H9 (cell line): Measurements from ENCODE around the gene C1orf21. TPM values are rescaled to one million over a fixed set of nuclear protein-coding genes. Genes with fewer than 3 reads are reported as not detected.
A peak's percentile ranks its signal among the peaks of the same experiment; 100 is the strongest.

Source experiments
- DNase-seq: peaks from one replicate; pipeline ENCODE4 v3.0.0-alpha.2; 2017
- H2AFZ ChIP-seq: one replicate; pipeline ENCODE4 v1.6.1; 2013; ENCODE audit warnings: mild to moderate bottlenecking, low read length, control low read depth, moderate library complexity
- H2AK5ac ChIP-seq: 2 replicates; pipeline ENCODE4 v1.6.1; 2013; ENCODE audit warnings: low read length, control low read depth, mixed read lengths; ENCODE audit not compliant: insufficient read length
- H2BK120ac ChIP-seq: one replicate; pipeline ENCODE4 v1.6.1; 2013; ENCODE audit warnings: low read depth, mild to moderate bottlenecking, low read length, control low read depth, inconsistent platforms; ENCODE audit not compliant: poor library complexity, severe bottlenecking
- H2BK12ac ChIP-seq: 2 replicates; pipeline ENCODE4 v1.6.1; 2013; ENCODE audit warnings: low read length, control low read depth, mixed read lengths, low read depth; ENCODE audit not compliant: insufficient read length
- H2BK15ac ChIP-seq: 2 replicates; pipeline ENCODE4 v1.6.1; 2013; ENCODE audit warnings: low read depth, low read length, control low read depth
- H2BK20ac ChIP-seq: one replicate; pipeline ENCODE4 v1.6.1; 2013; ENCODE audit warnings: low read depth, mild to moderate bottlenecking, low read length, control low read depth, inconsistent platforms; ENCODE audit not compliant: poor library complexity, severe bottlenecking
- H2BK5ac ChIP-seq: 2 replicates; pipeline ENCODE4 v1.6.1; 2013; ENCODE audit warnings: low read length, control low read depth, mixed read lengths; ENCODE audit not compliant: insufficient read length
- H3K14ac ChIP-seq: 2 replicates; pipeline ENCODE4 v1.6.1; 2013; ENCODE audit warnings: low read length, control low read depth; ENCODE audit not compliant: insufficient read depth
- H3K18ac ChIP-seq: 2 replicates; pipeline ENCODE4 v1.6.1; 2013; ENCODE audit warnings: low read depth, mild to moderate bottlenecking, mixed read lengths, low read length, control low read depth; ENCODE audit not compliant: insufficient read length
- H3K23ac ChIP-seq: 2 replicates; pipeline ENCODE4 v1.6.1; 2013; ENCODE audit warnings: low read length, control low read depth, mixed read lengths, low read depth; ENCODE audit not compliant: insufficient read length
- H3K23me2 ChIP-seq: 2 replicates; pipeline ENCODE4 v1.6.1; 2013; ENCODE audit warnings: low read depth, mild to moderate bottlenecking, mixed read lengths, low read length, control low read depth; ENCODE audit not compliant: insufficient read length, poor library complexity, severe bottlenecking
- H3K27ac ChIP-seq: 2 replicates; pipeline ENCODE4 v1.5.1; 2013; ENCODE audit warnings: low read length, control low read depth, mixed read lengths, low read depth; ENCODE audit not compliant: insufficient read length
- H3K27me3 ChIP-seq: 2 replicates; pipeline ENCODE4 v1.6.1; 2013; ENCODE audit warnings: low read length, control low read depth, inconsistent platforms; ENCODE audit not compliant: insufficient read depth
- H3K4ac ChIP-seq: 2 replicates; pipeline ENCODE4 v1.6.1; 2013; ENCODE audit warnings: low read depth, mild to moderate bottlenecking, control low read depth, inconsistent platforms, low read length, moderate library complexity
- H3K4me1 ChIP-seq: 2 replicates; pipeline ENCODE4 v1.6.1; 2013; ENCODE audit warnings: low read length, control low read depth, inconsistent platforms; ENCODE audit not compliant: insufficient read depth
- H3K4me2 ChIP-seq: 2 replicates; pipeline ENCODE4 v1.6.1; 2013; ENCODE audit warnings: low read length, control low read depth, mixed read lengths; ENCODE audit not compliant: insufficient read length, insufficient read depth
- H3K56ac ChIP-seq: 2 replicates; pipeline ENCODE4 v1.6.1; 2013; ENCODE audit warnings: low read depth, mild to moderate bottlenecking, mixed read lengths, low read length, control low read depth; ENCODE audit not compliant: insufficient read length
- H3K79me1 ChIP-seq: 2 replicates; pipeline ENCODE4 v1.6.1; 2013; ENCODE audit warnings: low read depth, mild to moderate bottlenecking, moderate library complexity, low read length, control low read depth, inconsistent platforms; ENCODE audit not compliant: insufficient read depth, poor library complexity, severe bottlenecking
- H3K79me2 ChIP-seq: 2 replicates; pipeline ENCODE4 v1.6.1; 2013; ENCODE audit warnings: low read length, control low read depth, inconsistent platforms; ENCODE audit not compliant: insufficient read depth
- H3K9ac ChIP-seq: 2 replicates; pipeline ENCODE4 v1.6.1; 2013; ENCODE audit warnings: low read length, control low read depth, mixed read lengths; ENCODE audit not compliant: insufficient read length; ENCODE audit errors: extremely low read depth
- H3K9me3 ChIP-seq: one replicate; pipeline ENCODE4 v1.6.1; 2013; ENCODE audit warnings: low read depth, low read length, inconsistent platforms; ENCODE audit not compliant: control insufficient read depth
- H3T11ph ChIP-seq: one replicate; pipeline ENCODE4 v1.6.1; 2013; ENCODE audit warnings: mild to moderate bottlenecking, low read length, control low read depth, inconsistent platforms
- H4K20me1 ChIP-seq: one replicate; pipeline ENCODE4 v1.6.1; 2013; ENCODE audit not compliant: control insufficient read depth, insufficient read length, insufficient read depth
- H4K5ac ChIP-seq: 2 replicates; pipeline ENCODE4 v1.6.1; 2013; ENCODE audit warnings: low read depth, mild to moderate bottlenecking, mixed read lengths, low read length, control low read depth; ENCODE audit not compliant: insufficient read length
- H4K8ac ChIP-seq: replicated peaks from 2 replicates; pipeline ENCODE4 v1.6.1; 2013; ENCODE audit warnings: low read length, control low read depth, mixed read lengths, low read depth; ENCODE audit not compliant: insufficient read length
- H4K91ac ChIP-seq: 2 replicates; pipeline ENCODE4 v1.6.1; 2013; ENCODE audit warnings: low read depth, mild to moderate bottlenecking, moderate library complexity, mixed read lengths, low read length, control low read depth; ENCODE audit not compliant: insufficient read length
- H3K27ac Mint-ChIP-seq, 3 experiments: 2 replicates in 2 of 3; 3 replicates in 1 of 3; pipeline ENCODE4 v1.8.0; 2020 to 2021; ENCODE audit warnings: mixed read lengths in 3 of 3, mild to moderate bottlenecking in 1 of 3, moderate library complexity in 1 of 3
- H3K27me3 Mint-ChIP-seq: 2 replicates; pipeline ENCODE4 v1.8.0; 2021; ENCODE audit warnings: low read depth, mild to moderate bottlenecking, moderate library complexity, mixed read lengths
- H3K36me3 Mint-ChIP-seq, 3 experiments: 2 replicates in 2 of 3; 3 replicates in 1 of 3; pipeline ENCODE4 v1.8.0; 2020 to 2021; ENCODE audit warnings: low read depth in 3 of 3, mixed read lengths in 3 of 3; ENCODE audit not compliant: insufficient read depth in 1 of 3
- H3K4me1 Mint-ChIP-seq, 2 experiments: 2 replicates each; pipeline ENCODE4 v1.8.0; 2020; ENCODE audit warnings: mixed read lengths in 2 of 2
- H3K4me3 Mint-ChIP-seq, 2 experiments: 2 replicates in 1 of 2; 3 replicates in 1 of 2; pipeline ENCODE4 v1.8.0; 2020 to 2021; ENCODE audit warnings: mild to moderate bottlenecking in 2 of 2, mixed read lengths in 2 of 2, moderate library complexity in 1 of 2
- H3K9me3 Mint-ChIP-seq, 2 experiments: 2 replicates in 1 of 2; 3 replicates in 1 of 2; pipeline ENCODE4 v1.8.0; 2020; ENCODE audit warnings: mild to moderate bottlenecking in 2 of 2, mixed read lengths in 2 of 2, moderate library complexity in 1 of 2
- WGBS: extraction: QIAGEN DNeasy Blood & Tissue Kit; methylation state at CpG from one replicate; pipeline ENCODE4 v1.1.7; 2013; ENCODE audit warnings: missing lambda C conversion rate, low lambda C conversion rate, mixed read lengths; ENCODE audit not compliant: insufficient read length; ENCODE audit errors: extremely low coverage; 5-methylcytosine and 5-hydroxymethylcytosine counted together
- total RNA-seq: library from RNA; stranded (reverse); gene quantifications from 2 replicates; pipeline ENCODE4 v1.2.1, GENCODE V29; 2021
- TF ChIP-seq, protein P1 (sequence below): fragments of 200-600 bp; sonication (generic); conservative IDR thresholded peaks from 3 replicates; pipeline ENCODE4 v1.8.0; 2021; ENCODE audit warnings: antibody characterized with exemption, mild to moderate bottlenecking

C1orf21 gene
- total RNA-seq, 1 experiment from 2014 or later: 36.0 TPM

DNA sequence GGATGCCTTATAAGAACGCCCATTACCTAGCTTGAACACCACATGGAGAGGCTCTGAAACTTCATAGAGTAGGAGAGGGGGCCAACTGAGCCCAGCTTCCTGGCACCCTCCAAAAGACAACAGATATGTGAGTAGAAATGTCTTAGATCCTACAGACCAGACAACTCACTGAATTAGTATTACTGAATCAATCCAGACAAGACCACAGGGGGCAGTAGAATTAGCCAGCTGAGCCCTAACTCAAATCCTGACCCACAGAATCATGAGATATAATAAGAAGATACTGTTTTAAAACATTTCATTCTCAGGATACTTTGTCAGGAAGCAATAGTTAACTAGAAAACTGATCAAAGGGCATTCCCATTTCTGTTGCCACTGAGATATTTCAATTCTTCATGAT lies 45.8 kb upstream of the C1orf21 start:
- H3K36me3 Mint-ChIP-seq: peaks cover 0 to 4% (median 0%) of the 10 kb centered on the region in 3 experiments; a peak in 2 of 7 replicates
- no peak overlapping the region; a peak in 1 of 7 replicates for H3K27ac Mint-ChIP-seq
- Histone ChIP-seq H3K4ac (no peak overlapping the region), H2BK5ac (no peak overlapping the region), H4K20me1 (no peaks in the 10 kb centered on the region), H3K23ac (no peak overlapping the region), H3K4me2 (no peak overlapping the region), H3K9me3 (no peaks in the 10 kb centered on the region), H3K79me2 (no peaks in the 10 kb centered on the region), H3K23me2 (no peaks in the 10 kb centered on the region), H3T11ph (no peak overlapping the region), H3K18ac (no peak overlapping the region), H4K91ac (no peak overlapping the region), H2BK12ac (no peak overlapping the region), H3K27me3 (no peaks in the 10 kb centered on the region), H4K8ac (no peak overlapping the region), H2AFZ (no peak overlapping the region), H3K79me1 (no peaks in the 10 kb centered on the region), H3K14ac (no peak overlapping the region), H2AK5ac (no peak overlapping the region), H4K5ac (no peak overlapping the region), H3K27ac (no peak overlapping the region), H2BK120ac (no peak overlapping the region), H2BK20ac (no peak overlapping the region), H3K9ac (no peak overlapping the region), H3K4me1 (no peaks in the 10 kb centered on the region), H2BK15ac (no peak overlapping the region), H3K56ac (no peak overlapping the region)
- H3K9me3 Mint-ChIP-seq: peaks cover 3 to 6% of the 10 kb centered on the region in 2 experiments; a peak in 4 of 5 replicates
- H3K4me1 Mint-ChIP-seq: no peaks in the 10 kb centered on the region
- H3K27me3 Mint-ChIP-seq: no peaks in the 10 kb centered on the region; the same call in 1 of the 2 replicates
- no CpG with 5 or more reads among the region's 1 CpG for WGBS
- TF ChIP-seq, protein P1, sequence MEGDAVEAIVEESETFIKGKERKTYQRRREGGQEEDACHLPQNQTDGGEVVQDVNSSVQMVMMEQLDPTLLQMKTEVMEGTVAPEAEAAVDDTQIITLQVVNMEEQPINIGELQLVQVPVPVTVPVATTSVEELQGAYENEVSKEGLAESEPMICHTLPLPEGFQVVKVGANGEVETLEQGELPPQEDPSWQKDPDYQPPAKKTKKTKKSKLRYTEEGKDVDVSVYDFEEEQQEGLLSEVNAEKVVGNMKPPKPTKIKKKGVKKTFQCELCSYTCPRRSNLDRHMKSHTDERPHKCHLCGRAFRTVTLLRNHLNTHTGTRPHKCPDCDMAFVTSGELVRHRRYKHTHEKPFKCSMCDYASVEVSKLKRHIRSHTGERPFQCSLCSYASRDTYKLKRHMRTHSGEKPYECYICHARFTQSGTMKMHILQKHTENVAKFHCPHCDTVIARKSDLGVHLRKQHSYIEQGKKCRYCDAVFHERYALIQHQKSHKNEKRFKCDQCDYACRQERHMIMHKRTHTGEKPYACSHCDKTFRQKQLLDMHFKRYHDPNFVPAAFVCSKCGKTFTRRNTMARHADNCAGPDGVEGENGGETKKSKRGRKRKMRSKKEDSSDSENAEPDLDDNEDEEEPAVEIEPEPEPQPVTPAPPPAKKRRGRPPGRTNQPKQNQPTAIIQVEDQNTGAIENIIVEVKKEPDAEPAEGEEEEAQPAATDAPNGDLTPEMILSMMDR: peak; percentile 50
- H3K4me3 Mint-ChIP-seq: no peak overlapping the region
- DNase-seq: no peak
